HG03108 (cell line): ENCODE data around the gene KCNJ13.

Source experiments
- ATAC-seq: cut with Tn5 transposase; IDR thresholded peaks from one replicate; pipeline ENCODE4 v1.9.1; 2021; ENCODE audit warnings: moderate library complexity; ENCODE audit not compliant: unreplicated experiment

Gene KCNJ13

DNA sequence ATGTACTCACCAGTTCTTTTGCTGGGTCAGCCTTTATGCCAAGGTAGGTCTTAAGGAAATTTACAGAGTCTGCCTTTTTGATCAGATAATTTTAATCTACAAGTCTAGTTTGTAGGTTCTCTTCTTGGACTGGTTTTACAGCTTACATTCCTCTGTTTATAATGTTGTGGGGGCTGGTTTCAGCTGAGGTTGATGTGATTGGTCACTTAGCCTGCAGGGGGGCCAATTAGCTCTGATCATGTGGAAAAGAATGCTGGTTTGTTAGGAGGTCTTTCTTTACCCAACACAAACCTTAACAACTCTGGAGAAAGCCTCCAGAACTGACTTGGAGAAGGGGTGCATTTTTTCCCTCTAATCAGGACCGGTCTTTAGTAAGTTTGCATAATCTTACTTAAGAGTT lies at the start of gene KCNJ13:
Gene KCNJ13, minus strand, starts transcription at position 131 of the 400 bp plus-strand sequence. CDS start 5,203 bp downstream, outside the sequence.
- ATAC-seq, result no peak

DNA sequence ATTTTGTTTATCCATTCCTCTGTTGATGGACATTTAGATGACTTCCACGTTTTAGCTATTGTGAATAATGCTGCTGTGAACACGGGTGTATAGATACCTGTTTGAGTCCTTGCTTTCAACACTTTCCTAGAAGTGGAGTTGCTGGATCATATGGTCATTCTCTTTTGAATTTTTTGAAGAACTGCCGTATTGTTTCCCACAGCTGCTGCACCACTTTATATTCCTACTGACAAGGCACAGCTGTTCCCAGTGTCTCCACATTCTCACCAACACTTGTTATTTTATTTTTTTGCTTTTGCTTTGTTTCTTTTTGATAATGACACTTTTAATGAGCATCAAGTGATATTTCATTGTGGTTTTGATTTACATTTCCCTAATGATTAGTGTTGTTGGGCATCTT lies 41.4 kb upstream of the KCNJ13 start:
- ATAC-seq, result no peak

DNA sequence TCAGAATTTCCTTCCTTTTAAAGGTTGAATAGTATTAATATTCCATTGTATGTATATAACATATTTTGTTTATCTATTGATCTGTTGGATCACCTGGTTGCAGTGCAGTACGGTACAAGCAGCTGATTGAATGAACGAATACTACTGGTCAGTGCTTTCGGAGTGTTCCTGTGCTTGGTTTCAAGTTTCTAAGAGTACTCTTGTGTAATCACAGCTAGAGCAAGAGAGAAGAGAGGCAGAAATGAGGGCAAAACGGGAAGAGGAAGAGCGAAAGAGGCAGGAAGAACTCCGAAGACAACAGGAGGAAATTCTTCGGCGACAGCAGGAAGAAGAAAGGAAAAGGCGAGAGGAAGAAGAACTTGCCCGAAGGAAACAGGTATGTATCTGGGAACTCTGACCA lies 40.3 kb upstream of the KCNJ13 start:
- ATAC-seq, result no peak

DNA sequence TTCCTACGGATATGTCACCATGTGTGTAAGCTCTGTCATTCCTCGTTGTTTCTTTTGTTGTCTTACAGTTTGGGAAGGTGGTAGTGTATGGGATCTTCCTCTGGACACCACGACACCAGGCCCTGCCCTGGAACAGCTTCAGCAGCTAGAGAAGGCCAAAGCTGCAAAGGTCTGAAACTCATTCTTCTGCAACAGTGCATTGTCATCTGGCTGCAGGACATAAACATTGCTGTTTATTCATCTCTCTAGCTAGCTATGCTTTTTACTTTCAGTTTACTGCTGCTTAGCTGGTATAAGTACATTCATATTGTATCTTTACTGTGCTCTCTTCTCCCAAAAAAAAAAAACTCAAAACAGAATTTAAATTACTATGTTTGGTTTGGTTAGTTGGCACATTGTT lies 39.2 kb upstream of the KCNJ13 start:
- no peak for ATAC-seq

DNA sequence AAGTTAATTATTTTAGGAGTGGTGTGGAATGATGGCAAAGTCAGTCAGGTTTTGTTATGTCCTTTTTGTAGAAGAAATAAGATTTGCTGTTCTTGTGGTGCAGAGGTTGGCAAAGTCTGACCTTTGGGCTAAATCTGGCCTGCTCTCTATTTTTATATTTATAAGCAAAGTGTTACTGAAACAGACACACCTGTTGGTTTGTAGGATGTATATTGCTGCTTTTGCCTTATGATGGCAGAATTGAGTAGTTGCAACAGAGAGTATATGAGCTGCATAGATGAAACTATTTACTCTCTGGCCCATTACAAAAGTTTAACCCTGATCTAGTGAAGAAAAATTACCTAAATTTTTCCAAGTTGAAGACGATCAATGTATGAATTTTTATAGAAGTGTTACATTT lies 34.1 kb upstream of the KCNJ13 start:
- ATAC-seq, result no peak

DNA sequence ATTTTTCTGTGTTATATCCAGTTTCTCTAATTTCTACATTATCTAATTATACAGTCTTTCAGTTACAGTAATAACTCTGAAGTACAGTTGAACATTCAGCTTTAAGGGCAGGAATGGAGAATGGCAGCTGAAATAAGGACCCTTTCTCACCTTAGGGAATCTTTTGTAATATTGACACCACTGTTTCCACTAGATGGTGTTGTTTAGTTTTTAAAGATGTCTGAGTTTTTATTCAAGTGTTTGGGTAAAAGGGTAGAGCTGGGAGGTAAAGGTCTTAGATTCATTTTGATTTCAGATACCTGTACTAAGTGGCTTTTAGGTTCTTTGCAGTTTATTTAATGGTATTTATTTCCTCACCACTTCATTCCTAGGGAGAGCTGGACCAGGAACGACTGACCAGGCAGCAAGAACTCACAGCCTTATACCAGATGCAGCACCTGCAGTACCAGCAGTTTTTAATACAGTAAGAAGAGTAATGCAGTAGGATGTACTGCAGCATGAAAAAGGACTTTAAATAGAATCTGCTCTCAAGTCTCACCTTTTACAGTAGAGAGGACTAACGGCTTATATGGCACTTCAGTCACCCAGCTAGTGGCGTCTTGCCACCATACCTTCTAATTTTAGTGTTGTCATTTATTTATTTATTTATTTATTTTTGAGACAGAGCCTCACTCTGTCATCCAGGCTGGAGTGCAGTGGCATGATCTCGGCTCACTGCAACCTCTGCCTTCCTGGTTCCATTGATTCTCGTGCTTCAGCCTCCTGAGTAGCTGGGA lies 33.2 kb upstream of the KCNJ13 start:
- ATAC-seq, result no peak

DNA sequence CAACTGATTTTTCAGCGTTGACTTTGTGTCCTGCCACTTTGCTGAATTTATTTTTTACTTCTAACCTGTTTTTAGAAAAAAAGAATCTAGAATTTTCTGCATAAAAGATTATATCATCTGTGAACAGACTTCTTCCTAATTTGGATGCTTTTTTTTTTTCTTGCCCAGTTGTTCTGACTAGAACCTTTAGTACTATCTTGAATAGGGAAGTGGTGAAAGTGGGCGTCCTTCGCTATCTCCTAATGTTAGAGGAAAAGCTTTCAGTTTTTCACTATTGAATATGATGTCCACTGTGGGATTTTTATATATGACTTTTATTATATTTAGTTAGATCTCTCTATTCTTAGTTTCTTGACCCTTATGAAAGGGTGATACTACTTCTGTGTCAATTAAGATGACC lies 25.7 kb upstream of the KCNJ13 start:
- no peak for ATAC-seq

DNA sequence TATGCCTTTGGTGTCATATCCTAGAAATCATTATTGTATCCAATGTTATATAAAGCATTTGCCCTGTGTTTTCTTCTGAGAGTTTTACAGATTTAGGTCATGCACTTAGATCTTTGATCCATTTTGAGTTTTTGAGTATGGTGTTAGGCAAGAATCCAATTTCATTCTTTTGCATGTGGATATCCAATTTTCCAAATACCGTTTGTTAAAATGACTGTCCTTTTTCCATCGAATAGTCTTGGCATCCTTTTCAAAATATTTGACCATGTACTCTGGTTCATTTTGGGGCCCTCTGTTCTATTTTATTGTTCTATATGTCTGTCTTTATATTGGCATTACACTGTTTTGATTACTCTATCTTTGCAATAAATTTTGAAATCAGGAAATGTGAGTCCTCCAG lies 23.8 kb upstream of the KCNJ13 start:
- no peak for ATAC-seq

DNA sequence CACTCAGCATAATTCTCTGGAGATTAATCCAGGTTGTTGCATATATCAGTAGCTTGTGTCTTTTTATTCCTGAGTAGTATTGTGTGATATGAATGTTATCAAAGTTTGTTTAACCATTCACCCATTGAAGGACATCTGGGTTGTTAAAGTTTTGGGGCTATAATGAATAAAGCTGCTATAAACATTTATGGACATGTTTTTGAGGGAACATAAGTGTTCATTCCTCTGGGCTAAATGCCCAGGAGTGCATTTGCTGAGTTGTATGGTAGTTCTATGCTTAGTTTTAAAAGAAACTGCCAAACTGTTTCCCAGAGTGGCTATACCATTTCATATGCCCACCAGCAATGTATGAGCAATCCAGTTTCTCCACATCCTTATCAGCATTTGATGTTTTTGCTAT lies 21.8 kb upstream of the KCNJ13 start:
- ATAC-seq, result no peak

DNA sequence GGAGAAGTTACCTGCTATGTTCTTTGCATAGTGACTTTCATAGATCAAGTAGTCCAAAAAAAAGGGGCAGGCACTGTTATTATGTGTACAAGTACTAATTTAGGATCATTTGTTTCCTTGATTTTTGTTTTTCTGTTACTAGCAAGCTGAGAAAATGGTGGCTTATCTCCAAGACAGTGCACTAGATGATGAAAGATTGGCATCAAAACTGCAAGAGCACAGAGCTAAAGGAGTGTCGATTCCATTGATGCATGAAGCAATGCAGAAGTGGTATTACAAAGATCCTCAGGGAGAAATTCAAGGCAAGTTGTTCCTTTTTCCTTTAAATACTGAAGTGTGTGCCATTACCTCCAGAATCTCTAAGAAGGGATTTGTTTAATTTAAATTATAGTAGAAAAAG lies 19.6 kb upstream of the KCNJ13 start:
- no peak for ATAC-seq

DNA sequence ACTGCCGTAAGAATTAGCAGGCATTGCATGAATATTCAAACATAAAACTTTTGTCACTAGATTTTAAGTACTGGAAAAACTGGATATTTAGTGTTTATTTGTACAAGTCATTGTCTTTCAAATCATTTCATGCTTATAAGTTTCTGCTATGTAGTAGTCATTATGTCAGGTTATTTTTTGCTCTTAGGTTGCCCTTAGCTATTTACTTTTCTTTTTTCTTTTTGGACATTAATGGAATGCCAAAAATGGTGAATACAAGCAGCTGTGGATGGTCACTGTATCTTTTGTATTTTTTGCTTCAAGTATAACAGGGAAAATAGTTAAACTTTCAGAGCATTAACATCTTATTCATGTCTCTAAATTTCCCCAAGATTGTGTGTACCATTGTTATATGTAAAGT lies 18.6 kb upstream of the KCNJ13 start:
- no peak for ATAC-seq

DNA sequence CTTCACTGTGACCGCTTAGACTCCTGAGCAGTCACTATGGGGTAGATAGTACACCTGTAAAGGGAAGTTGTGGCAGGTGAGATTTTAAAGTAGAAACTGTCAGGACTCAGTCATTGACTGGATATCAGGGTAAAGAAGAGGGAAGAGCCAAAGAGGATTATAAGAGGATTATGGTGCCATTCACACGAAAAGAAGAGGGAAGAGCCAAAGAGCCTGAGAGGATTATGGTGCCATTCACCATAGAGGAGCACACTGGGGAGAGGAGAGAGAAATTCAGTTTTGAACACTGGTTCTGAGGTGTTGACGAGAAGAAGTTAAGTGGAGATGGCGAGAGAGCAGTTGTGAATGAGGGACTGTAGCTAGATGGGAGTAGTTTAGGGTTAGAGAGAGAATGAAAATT lies 16.9 kb upstream of the KCNJ13 start:
- no peak for ATAC-seq

DNA sequence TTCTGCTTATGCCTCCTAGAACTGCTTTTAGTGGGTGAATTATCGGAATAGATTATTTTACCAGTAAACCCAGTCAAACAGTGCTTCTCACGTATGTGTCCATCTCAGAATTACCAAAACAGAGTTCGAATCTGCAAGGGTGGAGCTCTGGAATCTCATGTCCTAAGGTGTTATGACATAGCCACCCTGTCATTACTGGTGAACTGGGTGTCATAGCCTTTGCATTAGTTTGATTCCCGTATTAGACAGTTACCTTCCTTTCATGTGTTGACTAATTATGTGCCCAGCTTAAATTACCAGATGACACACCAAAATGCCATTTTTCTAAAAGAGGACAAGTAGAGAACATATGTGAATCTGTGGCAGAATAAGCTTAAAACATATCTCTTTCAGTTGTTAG lies 15.2 kb upstream of the KCNJ13 start:
- no peak for ATAC-seq

DNA sequence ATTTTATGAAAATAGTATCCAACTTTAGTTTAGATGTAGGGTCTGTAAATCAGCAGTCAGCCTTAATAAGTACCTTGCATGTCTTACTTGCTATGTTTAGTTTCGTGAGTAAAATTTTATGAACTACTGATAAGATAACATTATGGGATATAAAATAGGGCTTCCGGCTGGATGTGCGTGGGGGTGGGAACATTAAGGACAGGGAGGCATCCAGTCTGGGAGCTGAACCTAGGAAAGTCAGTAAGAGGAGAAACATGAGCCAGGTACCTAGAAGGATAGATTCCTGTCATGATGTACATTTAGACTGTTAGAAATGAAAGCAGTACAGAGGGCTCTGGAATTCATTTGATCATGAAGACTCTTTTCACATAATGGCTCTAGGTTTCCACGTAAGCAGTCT lies 12.7 kb upstream of the KCNJ13 start:
- no peak for ATAC-seq

DNA sequence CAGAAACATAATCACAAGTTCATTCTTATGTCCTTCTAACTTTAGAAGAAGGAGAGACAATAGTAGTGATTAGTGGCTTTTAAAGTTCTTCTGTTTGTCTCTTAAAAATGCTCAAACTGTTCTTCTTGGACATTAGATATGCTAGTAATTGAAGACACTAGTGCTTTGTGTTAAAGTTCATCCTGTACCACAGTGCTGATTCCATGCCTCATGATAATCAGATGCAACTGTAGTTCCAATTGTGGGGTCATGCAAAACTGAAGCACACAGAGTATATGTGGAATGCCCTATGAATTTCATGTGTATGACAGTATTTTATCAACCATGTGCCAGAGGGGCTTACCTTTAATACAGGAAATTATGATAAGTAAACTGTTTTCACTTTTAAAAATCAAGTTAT lies 11.4 kb upstream of the KCNJ13 start:
- ATAC-seq, result no peak

DNA sequence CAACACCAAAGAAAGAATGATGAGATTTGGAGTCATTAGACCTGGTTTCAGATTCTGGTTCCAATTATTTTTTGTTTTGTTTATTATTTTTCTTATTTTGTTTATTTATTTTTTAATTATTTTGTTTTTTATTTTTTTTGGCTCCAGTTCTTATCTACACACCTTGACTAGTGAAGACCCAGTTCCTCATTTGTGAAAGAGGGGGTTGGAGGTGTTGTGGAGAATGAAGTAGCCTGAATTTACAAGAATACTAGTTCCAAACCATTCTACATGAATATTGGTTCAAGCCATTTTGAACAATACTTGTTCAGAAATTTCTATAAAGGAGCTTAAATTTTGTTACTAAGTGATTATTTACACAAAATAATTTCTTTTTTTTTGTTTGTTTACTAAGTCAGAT lies 6.9 kb upstream of the KCNJ13 start:
- ATAC-seq, result no peak

DNA sequence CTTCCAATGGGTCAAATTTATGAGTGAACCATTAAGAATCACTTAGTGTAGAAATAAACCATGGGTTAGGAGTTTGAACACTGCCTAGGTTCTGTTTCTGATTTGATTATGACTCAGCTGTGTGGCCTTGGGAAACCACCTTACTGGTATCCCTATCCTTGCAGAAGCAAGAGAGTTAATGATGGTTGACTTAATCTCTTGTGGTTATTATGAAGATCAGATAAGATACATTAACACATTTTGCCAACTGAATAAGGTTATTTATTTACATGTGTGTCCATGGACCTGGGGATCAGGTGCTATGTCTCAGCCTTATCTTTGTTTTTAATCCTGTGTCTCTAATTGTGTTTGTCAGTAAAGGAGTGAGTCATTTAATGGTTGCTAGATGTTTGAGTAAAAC lies 5.4 kb upstream of the KCNJ13 start:
- peak; percentile 96 for ATAC-seq

DNA sequence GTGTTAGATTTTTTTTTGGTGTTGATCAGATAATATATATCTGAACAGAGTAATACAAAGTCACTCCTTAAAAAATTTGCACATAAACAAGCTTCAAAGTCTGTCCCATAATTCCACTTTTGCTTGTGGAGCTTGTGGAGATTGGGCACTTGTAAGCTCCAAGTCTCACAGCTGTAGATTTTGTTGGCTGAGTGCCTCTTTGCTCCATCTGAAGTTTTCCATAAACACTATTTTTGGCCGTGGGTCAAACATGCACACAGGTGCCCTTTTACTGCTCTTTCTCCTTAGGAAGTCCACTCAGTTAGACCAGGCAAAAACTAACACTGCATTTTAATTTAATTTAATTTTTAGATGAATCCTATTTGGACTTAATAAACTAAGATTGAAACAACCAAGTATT lies 3.6 kb upstream of the KCNJ13 start:
- no peak for ATAC-seq

DNA sequence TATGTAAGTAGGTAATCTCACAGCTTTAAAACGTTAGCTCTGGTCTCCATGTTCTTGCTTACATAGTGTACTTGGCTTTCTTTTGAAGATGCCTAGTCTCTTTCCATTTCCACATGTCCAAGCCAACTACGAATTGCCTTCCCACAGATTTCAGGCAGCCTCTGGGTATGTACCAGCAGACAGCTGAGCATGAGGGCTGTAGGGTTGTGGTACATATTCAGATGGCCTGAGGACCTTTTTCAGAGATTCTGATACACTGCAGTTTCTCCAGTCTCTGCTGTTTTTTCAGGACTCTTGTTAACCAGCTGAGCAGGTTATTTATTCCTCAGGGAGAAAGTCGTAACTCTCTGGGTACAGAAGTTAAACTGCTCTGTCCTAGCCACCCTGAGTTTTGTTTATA lies 3.1 kb upstream of the KCNJ13 start:
- ATAC-seq, result no peak

DNA sequence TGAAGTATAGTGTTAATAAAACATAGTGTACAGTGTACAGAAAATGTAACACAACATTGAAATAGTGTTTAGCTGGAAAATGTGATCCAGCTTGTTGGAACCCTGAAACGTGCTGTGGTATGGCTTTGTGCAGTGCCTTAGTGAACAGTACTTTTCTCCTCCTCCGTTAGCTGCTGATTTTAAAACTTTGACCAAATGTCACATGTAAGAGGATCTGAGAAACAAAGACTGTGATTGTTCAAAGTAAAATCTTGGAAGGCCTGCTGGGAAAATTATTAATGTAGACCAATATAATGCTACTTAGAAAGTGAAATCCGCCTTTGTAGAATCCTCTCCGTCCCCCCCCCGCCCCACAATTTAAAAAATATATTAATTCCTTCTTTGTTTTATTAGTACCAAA lies 911 bp upstream of the KCNJ13 start:
- no peak for ATAC-seq

DNA sequence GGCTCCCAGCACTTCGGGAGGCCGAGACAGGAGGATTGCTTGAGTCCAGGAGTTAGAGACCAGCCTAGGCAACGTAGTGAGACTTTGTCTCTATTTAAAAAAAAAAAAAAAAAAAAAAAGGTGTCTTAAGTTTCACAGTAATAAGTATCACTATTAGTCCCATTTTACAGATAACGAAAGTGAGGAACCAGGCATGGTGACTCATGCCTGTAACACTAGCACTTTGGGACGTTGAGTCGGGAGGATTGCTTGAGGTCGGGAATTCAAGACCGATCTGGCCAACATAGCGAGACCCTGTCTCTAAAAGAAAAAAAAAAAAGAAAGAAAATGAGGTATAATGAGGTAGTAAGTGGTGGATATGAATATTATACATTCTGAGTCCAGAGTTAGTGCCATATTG lies 2.5 kb downstream of the KCNJ13 start:
- no peak for ATAC-seq

DNA sequence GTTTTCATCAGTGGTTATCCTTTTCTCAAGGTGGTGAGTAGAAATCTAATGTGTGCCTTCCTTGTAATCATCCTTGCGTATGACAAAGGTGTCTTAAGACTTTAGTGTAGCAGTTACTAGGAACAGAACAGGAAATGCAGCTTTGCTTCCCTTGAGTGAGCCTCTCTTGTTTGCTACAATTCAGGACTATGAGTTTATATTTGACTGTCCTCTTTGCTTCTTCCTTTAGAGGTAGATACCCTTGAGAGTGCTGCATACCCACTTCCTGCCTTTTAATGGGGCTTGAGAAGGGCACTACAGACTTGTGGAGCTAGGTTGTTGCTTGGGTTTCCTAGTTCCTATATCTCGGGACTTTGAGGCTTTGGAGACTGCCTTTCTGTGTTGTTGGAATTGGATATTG lies 3.8 kb downstream of the KCNJ13 start:
- peak; percentile 73 for ATAC-seq

DNA sequence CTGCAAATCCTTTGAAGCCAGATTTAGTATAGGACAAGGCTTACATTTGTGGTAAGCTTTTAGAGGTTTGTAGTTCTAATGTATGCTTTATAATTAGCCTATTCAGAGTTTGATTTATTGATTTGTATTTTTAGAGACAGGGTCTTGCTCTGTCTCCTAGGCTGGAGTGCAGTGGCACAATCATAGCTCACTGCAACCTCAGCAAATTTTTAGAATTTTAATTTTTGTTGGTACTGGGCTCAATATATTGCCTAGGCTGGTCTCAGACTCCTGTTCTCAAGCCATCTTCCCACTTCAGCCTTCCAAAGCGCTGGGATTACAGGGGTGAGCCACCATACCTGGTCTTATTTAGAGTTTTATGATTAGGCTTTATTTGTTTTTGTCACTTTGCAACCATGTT lies 4.5 kb downstream of the KCNJ13 start:
- no peak for ATAC-seq
